Spleen (tissue), 11 donors: ENCODE data around the gene MCOLN1. TPM values are rescaled to one million over a fixed set of nuclear protein-coding genes. Genes with fewer than 3 reads are reported as not detected.

Experiments
- DNase-seq: peaks from one replicate; pipeline ENCODE4 v3.0.0-alpha.2; 2020
- H3K27ac ChIP-seq, 8 donors: fragments of 200-600 bp; sonication (generic) in 7 of 8; 1 replicate in 4 of 8; 2 replicates in 4 of 8; pipeline versions ENCODE4 v1.5.0 to v1.8.0; 2016 to 2021; ENCODE audit warnings: inconsistent platforms in 4 of 8, mild to moderate bottlenecking in 4 of 8, moderate library complexity in 1 of 8
- H3K27me3 ChIP-seq, 7 donors: fragments of 200-600 bp; sonication (generic) in 6 of 7; replicated peaks in 1 of 7; 1 replicate in 4 of 7; 2 replicates in 3 of 7; pipeline versions ENCODE4 v1.5.0 to v1.8.0; 2016 to 2021; ENCODE audit warnings: inconsistent platforms in 3 of 7, mild to moderate bottlenecking in 1 of 7
- H3K36me3 ChIP-seq, 6 donors: fragments of 200-600 bp; sonication (generic) in 5 of 6; 1 replicate in 4 of 6; 2 replicates in 2 of 6; pipeline versions ENCODE4 v1.5.0 to v1.8.0; 2016 to 2021; ENCODE audit warnings: inconsistent platforms in 2 of 6
- H3K4me1 ChIP-seq, 6 donors: fragments of 200-600 bp; sonication (generic) in 5 of 6; 1 replicate in 3 of 6; 2 replicates in 3 of 6; pipeline versions ENCODE4 v1.5.0 to v1.8.0; 2016 to 2021; ENCODE audit warnings: inconsistent platforms in 3 of 6
- H3K4me3 ChIP-seq, 8 donors: fragments of 200-600 bp; sonication (generic) in 7 of 8; 1 replicate in 4 of 8; 2 replicates in 4 of 8; pipeline versions ENCODE4 v1.5.0 to v1.8.0; 2016 to 2021; ENCODE audit warnings: inconsistent platforms in 4 of 8, mild to moderate bottlenecking in 4 of 8, moderate library complexity in 2 of 8
- H3K9me3 ChIP-seq, 8 donors: fragments of 200-600 bp; sonication (generic) in 7 of 8; 1 replicate in 4 of 8; 2 replicates in 4 of 8; pipeline versions ENCODE4 v1.5.0 to v1.8.0; 2016 to 2021; ENCODE audit warnings: inconsistent platforms in 4 of 8
- POLR2A ChIP-seq, 3 donors: fragments of 450-650 bp; IDR thresholded peaks; one replicate each; pipeline ENCODE4 v1.5.1; 2017; ENCODE audit warnings: antibody characterized with exemption in 3 of 3, mild to moderate bottlenecking in 1 of 3
- POLR2AphosphoS5 ChIP-seq, 3 donors: sonication (generic); formaldehyde crosslinking; IDR thresholded peaks; one replicate each; pipeline ENCODE4 v1.5.1; 2017; ENCODE audit warnings: antibody characterized with exemption in 3 of 3
- WGBS, 5 donors: extraction: QIAGEN DNeasy Blood & Tissue Kit in 3 of 5; methylation state at CpG; one replicate each; pipeline versions ENCODE4 v1.1.5 to v1.1.7; 2013 to 2018; 5-methylcytosine and 5-hydroxymethylcytosine counted together
- intact Hi-C: fragments of 100-400 bp; cut with DNase I; formaldehyde crosslinking; loops from one replicate; pipeline ENCODE4 v1.15.0; 2023; ENCODE audit warnings: low total_unique reads
- polyA plus RNA-seq, 3 donors: library from polyadenylated mRNA; stranded (reverse); fragments of 200-250 nt; gene quantifications; one replicate each; pipeline ENCODE4 v1.2.1, GENCODE V29; 2013
- total RNA-seq, 7 donors: library from RNA; depleted of rRNA in 3 of 7; stranded (reverse); fragments of >200 nt in 3 of 7; fragmentation: NEBNext Ultra II Directional in 4 of 7; extraction: Animal tissue kit (Norgen Biotek cat#: 25700) in 4 of 7; gene quantifications; one replicate each; pipeline versions ENCODE4 v1.1.0 to v1.2.1, GENCODE V29; 2016 to 2021
- TF ChIP-seq, protein P1 (sequence below), 11 experiments: fragments of 200-600 bp in 7 of 11; fragments of 450-650 bp in 4 of 11; sonication (generic) in 4 of 11; IDR thresholded peaks in 8 of 11; conservative IDR thresholded peaks in 3 of 11; 1 replicate in 7 of 11; 2 replicates in 4 of 11; pipeline versions ENCODE4 v1.4.0 to v1.8.0; 2016 to 2021; ENCODE audit warnings: antibody characterized with exemption in 11 of 11, inconsistent platforms in 4 of 11, mild to moderate bottlenecking in 1 of 11
- donor health status: healthy with polysubstance abuse.
- donor health status: DM: no; HTN: no; CAD: no; lungs with moderate emphysema.
- donor health status: DM: no; HTN: no; CAD: no.
- donor health status: Bipolar disorder and iron deficiency.
- donor health status: healthy.
- donor health status: DM: no; HTN: no; CAD: no.
- donor health status: DM: yes; HTN: yes; CAD: no.

The MCOLN1 gene
- total and polyA plus RNA-seq, 10 donors: 25.1 to 166 (median 117) TPM

DNA sequence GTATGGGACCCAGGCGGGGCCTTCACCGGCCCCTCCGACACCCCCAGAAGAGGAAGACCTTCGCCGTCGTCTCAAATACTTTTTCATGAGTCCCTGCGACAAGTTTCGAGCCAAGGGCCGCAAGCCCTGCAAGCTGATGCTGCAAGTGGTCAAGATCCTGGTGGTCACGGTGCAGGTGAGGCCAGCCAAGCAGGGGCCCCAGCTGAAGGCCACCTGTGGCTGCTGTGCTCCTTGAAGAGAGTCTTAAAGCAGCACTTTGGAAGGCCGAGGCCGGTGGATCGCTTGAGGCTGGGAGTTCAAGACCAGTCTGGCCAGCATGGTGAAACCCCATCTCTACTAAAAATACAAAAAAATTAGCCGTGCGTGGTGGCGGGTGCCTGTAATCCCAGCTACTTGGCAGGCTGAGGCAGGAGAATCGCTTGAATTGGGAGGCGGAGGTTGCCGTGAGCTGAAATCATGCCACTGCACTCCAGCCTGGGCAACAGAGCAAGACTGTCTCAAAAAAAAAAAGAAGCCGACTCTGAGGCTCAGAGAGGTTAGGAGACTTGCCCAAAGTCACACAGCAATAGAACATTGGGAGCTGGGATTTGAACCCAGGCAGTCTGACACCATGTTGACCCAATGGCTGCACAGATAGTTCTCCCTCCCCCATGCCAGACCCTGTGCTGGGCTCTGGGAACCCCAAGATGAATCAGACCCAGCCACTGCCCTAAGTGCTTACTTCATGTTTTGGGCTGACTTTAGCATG, 2.7 kb downstream of the MCOLN1 start:
- no peaks in the 10 kb centered on the region for H3K27me3 ChIP-seq
- WGBS, 5 donors: 94 to 96% (median 96%) methylated on average over 20 of the region's 20 CpGs
- peaks cover 0 to 67% (median 28%) of the 10 kb centered on the region in 6 donors for H3K36me3 ChIP-seq
- H3K27ac ChIP-seq: peak overlapping the region in 6 of 8 donors; percentile 48 to 84 (median 72)
- intact Hi-C loops: no loop called here
- peak; percentile 75 for DNase-seq
- peaks cover 20 to 95% (median 59%) of the 10 kb centered on the region in 6 donors for H3K4me1 ChIP-seq
- H3K4me3 ChIP-seq: peak overlapping the region in 2 of 8 donors; percentile 86 to 91
- no peaks in the 10 kb centered on the region for H3K9me3 ChIP-seq
- TF ChIP-seq, protein P1, sequence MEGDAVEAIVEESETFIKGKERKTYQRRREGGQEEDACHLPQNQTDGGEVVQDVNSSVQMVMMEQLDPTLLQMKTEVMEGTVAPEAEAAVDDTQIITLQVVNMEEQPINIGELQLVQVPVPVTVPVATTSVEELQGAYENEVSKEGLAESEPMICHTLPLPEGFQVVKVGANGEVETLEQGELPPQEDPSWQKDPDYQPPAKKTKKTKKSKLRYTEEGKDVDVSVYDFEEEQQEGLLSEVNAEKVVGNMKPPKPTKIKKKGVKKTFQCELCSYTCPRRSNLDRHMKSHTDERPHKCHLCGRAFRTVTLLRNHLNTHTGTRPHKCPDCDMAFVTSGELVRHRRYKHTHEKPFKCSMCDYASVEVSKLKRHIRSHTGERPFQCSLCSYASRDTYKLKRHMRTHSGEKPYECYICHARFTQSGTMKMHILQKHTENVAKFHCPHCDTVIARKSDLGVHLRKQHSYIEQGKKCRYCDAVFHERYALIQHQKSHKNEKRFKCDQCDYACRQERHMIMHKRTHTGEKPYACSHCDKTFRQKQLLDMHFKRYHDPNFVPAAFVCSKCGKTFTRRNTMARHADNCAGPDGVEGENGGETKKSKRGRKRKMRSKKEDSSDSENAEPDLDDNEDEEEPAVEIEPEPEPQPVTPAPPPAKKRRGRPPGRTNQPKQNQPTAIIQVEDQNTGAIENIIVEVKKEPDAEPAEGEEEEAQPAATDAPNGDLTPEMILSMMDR (IDR thresholded peaks at IDR 0.05 in 8 of 11, conservative IDR thresholded peaks at IDR 0.05 in 3 of 11): no peak
- no peak for TF ChIP-seq POLR2A (IDR thresholded peaks at IDR 0.05)
- no peak for TF ChIP-seq POLR2AphosphoS5 (IDR thresholded peaks at IDR 0.05)

DNA sequence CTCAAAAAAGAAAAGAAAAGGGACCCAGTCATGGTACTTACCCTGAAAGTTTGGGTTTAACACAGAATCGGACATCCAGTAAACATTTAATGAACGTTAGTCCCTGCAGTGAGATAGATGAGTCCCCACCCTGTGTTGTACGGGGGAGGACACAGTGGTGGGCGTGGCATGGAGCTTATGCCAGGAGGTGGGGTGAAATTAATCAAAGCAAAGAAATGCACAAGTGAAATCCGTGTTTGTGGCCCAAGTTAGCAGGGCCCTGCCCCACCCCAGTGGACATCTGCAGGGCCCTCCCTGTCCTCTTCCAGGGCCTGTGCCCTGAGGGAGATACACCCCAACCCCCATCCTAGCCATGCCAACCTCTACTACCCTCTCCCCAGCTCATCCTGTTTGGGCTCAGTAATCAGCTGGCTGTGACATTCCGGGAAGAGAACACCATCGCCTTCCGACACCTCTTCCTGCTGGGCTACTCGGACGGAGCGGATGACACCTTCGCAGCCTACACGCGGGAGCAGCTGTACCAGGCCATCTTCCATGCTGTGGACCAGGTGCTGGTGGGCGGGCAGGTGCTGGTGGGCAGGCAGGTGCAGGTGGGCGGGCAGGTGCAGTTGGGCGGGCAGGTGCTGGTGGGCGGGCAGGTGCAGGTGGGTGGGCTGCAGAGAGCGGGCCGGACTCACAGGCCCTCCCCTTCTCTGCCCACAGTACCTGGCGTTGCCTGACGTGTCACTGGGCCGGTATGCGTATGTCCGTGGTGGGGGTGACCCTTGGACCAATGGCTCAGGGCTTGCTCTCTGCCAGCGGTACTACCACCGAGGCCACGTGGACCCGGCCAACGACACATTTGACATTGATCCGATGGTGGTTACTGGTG, 3.9 kb downstream of the MCOLN1 start:
- peaks cover 0 to 73% (median 35%) of the 10 kb centered on the region in 6 donors for H3K36me3 ChIP-seq

DNA sequence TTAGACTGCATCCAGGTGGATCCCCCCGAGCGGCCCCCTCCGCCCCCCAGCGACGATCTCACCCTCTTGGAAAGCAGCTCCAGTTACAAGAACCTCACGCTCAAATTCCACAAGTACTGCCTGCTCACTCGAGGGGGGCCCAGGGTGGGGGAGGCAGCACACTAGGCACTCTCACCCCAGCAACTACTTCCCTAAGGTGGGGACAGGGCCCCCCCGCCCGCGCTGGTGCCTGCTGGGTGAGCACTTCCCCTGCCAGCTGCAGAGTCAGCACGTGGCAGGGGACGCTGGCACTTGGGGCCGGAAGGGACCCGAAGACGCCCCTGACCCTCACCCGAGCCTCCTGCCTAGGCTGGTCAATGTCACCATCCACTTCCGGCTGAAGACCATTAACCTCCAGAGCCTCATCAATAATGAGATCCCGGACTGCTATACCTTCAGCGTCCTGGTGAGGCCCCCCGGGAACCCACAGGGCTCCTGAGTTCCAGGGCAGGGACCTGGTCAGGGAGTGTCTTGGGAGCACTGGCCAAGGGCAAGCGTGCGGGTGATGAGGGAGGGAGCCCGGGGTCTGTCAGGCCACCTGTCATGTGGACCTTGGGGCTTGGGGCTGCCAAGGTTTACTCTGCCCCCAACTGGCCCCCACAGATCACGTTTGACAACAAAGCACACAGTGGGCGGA, 5.2 kb downstream of the MCOLN1 start:
- intact Hi-C loops: no loop called here
- no peaks in the 10 kb centered on the region for H3K9me3 ChIP-seq
- TF ChIP-seq POLR2A (IDR thresholded peaks at IDR 0.05) (no peak), POLR2AphosphoS5 (IDR thresholded peaks at IDR 0.05) (peak; percentile 82 to 89 (median 86))
- peak overlapping the region; percentile 42 to 84 (median 72) for H3K27ac ChIP-seq
- DNase-seq: peak; percentile 92
- 45 to 69% (median 52%) methylated on average over 12 to 25 of the region's 25 CpGs for WGBS, 5 donors
- no peaks in the 10 kb centered on the region for H3K27me3 ChIP-seq
- H3K4me1 ChIP-seq: peaks cover 13 to 77% (median 42%) of the 10 kb centered on the region in 6 donors
- peaks cover 0 to 87% (median 35%) of the 10 kb centered on the region in 6 donors for H3K36me3 ChIP-seq
- peak overlapping the region in 2 of 8 donors; percentile 28 to 59 for H3K4me3 ChIP-seq

More for the DNA sequence above, 3.9 kb downstream of the MCOLN1 start:
- peaks cover 20 to 84% (median 52%) of the 10 kb centered on the region in 6 donors for H3K4me1 ChIP-seq
- no peaks in the 10 kb centered on the region for H3K9me3 ChIP-seq
- H3K27me3 ChIP-seq: no peaks in the 10 kb centered on the region
- intact Hi-C loops: no loop called here
- H3K27ac ChIP-seq: peak overlapping the region; percentile 35 to 84 (median 72)
- 70 to 91% (median 85%) methylated on average over 16 to 31 of the region's 31 CpGs for WGBS, 5 donors
- TF ChIP-seq POLR2A (IDR thresholded peaks at IDR 0.05): no peak
- TF ChIP-seq POLR2AphosphoS5 (IDR thresholded peaks at IDR 0.05): peak; percentile 29 to 67 (median 62)
- TF ChIP-seq, protein P1 (IDR thresholded peaks at IDR 0.05 in 8 of 11, conservative IDR thresholded peaks at IDR 0.05 in 3 of 11): no peak
- peak overlapping the region in 5 of 8 donors; percentile 1 to 59 (median 7) for H3K4me3 ChIP-seq
- peak; percentile 74 for DNase-seq

DNA sequence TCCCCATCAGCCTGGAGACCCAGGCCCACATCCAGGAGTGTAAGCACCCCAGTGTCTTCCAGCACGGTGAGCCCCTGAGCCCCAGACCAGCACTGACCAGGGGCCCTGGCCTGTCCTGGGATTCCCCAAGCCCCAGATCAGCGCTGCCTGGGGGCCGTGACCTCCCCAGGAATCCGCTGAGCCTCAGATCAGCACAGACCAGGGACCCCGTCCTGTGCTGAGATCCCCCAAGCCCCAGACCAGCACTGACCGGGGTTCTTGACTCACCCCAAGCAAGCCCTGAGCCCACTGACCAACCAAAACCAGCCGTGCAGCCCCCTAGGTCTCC, 5.7 kb downstream of the MCOLN1 start:
- peak overlapping the region in 2 of 8 donors; percentile 28 to 59 for H3K4me3 ChIP-seq
- no peaks in the 10 kb centered on the region for H3K9me3 ChIP-seq
- DNase-seq: peak; percentile 72
- H3K4me1 ChIP-seq: peaks cover 11 to 77% (median 42%) of the 10 kb centered on the region in 6 donors
- intact Hi-C loops: no loop called here
- H3K36me3 ChIP-seq: peaks cover 0 to 92% (median 35%) of the 10 kb centered on the region in 6 donors
- H3K27ac ChIP-seq: peak overlapping the region; percentile 42 to 84 (median 72)
- TF ChIP-seq POLR2AphosphoS5 (IDR thresholded peaks at IDR 0.05) (no peak), POLR2A (IDR thresholded peaks at IDR 0.05) (no peak)
- TF ChIP-seq, protein P1 (IDR thresholded peaks at IDR 0.05 in 8 of 11, conservative IDR thresholded peaks at IDR 0.05 in 3 of 11): no peak
- WGBS, 5 donors: 78 to 90% (median 82%) methylated on average over 3 to 7 of the region's 7 CpGs
- no peaks in the 10 kb centered on the region for H3K27me3 ChIP-seq
